ENCODE results near the gene TPRG1L.

- TF ChIP-seq CTCF (IDR thresholded peaks at IDR 0.05; ENCODE audit: low read length) (no peak), EZH2 (optimal IDR thresholded peaks at IDR 0.05; ENCODE audit: low read depth, low read length) (no peak)
These were observed 43.9 kb downstream of the TPRG1L start for GRCh38 chr1:3668585-3669300.

Measured in MM.1S (cell line).